H1 (cell line): Measurements from ENCODE around the gene OR7G2. TPM values are rescaled to one million over a fixed set of nuclear protein-coding genes. Genes with fewer than 3 reads are reported as not detected.

Experiments
- CTBP2 ChIP-seq: IDR thresholded peaks from 2 replicates; pipeline ENCODE4 v1.7.0; 2011; ENCODE audit warnings: borderline replicate concordance, mild to moderate bottlenecking, moderate library complexity, mixed read lengths, low read length; ENCODE audit not compliant: insufficient read depth, insufficient read length
- EGR1 ChIP-seq: IDR thresholded peaks from 2 replicates; pipeline ENCODE4 v1.6.1; 2011; ENCODE audit warnings: low read depth, low read length, borderline replicate concordance
- RBBP5 ChIP-seq: IDR thresholded peaks from 2 replicates; pipeline ENCODE4 v1.7.1; 2012; ENCODE audit warnings: low read depth, mild to moderate bottlenecking, inconsistent platforms, low read length, moderate library complexity, borderline replicate concordance
- SIN3A ChIP-seq, 2 experiments: IDR thresholded peaks in 1 of 2; conservative IDR thresholded peaks in 1 of 2; 2 replicates each; pipeline ENCODE4 v1.6.1; 2011 to 2012; ENCODE audit warnings: low read length in 2 of 2, improper control_type of control experiment in 1 of 2, low read depth in 1 of 2, mild to moderate bottlenecking in 1 of 2
- polyA plus RNA-seq, 7 experiments: library from polyadenylated mRNA; depleted of rRNA in 3 of 7; stranded (reverse) in 5 of 7; unstranded in 2 of 7; fragments of >200 nt in 5 of 7; fragments of 200-250 nt in 2 of 7; gene quantifications; 1 replicate in 5 of 7; 2 replicates in 1 of 7; 4 replicates in 1 of 7; pipeline versions ENCODE4 v1.2.1 to v1.2.3, GENCODE V29; 2011 to 2013; ENCODE audit warnings: missing spikeins in 2 of 7, mixed read lengths in 2 of 7
- total RNA-seq: library from RNA; stranded (reverse); fragmentation: NEBNext Ultra II Directional; extraction: Animal tissue kit (Norgen Biotek cat#: 25700); gene quantifications from 2 replicates; pipeline ENCODE4 v1.2.1, GENCODE V29; 2021

The OR7G2 gene
- total and polyA plus RNA-seq, 2 of the 8 experiments (the other 6 are each of a cell fraction or from before 2014, with no cell fraction given) = not detected

GRCh38 chr19:9155591-9155990, 48.3 kb upstream of the OR7G2 start (continued):
- TF ChIP-seq RBBP5 = no peak
- no peak for TF ChIP-seq EGR1
- no peak for TF ChIP-seq SIN3A (conservative IDR thresholded peaks at IDR 0.05 in 1 of 2, IDR thresholded peaks at IDR 0.05 in 1 of 2; ENCODE audit: low read depth in 1 of 2, low read length in 2 of 2)
- TF ChIP-seq CTBP2 = no peak
- TF ChIP-seq, all 59 proteins: peak for 0
